Adipocyte (in vitro differentiated cells): Measurements from ENCODE around the gene PGAP6.

Source experiments
- DNase-seq: peaks from one replicate; pipeline ENCODE4 v3.0.0-alpha.2; 2015; ENCODE audit warnings: low read depth
- H3K27me3 ChIP-seq: replicated peaks from 2 replicates; pipeline ENCODE4 v1.7.0; 2013; ENCODE audit warnings: mild to moderate bottlenecking, low read length, moderate library complexity; ENCODE audit not compliant: control insufficient read depth, insufficient read depth
- H3K36me3 ChIP-seq: 2 replicates; pipeline ENCODE4 v1.7.0; 2013; ENCODE audit warnings: low read length, mild to moderate bottlenecking, moderate library complexity; ENCODE audit not compliant: control insufficient read depth, insufficient read depth, severe bottlenecking
- H3K4me1 ChIP-seq: 2 replicates; pipeline ENCODE4 v1.7.0; 2013; ENCODE audit warnings: mild to moderate bottlenecking, low read length, moderate library complexity; ENCODE audit not compliant: control insufficient read depth, insufficient read depth
- H3K4me3 ChIP-seq: 2 replicates; pipeline ENCODE4 v1.7.0; 2013; ENCODE audit warnings: mild to moderate bottlenecking, low read length, moderate library complexity
- H3K9ac ChIP-seq: 2 replicates; pipeline ENCODE4 v1.7.0; 2013; ENCODE audit warnings: mild to moderate bottlenecking, low read length, moderate library complexity
- H3K9me3 ChIP-seq: 2 replicates; pipeline ENCODE4 v1.7.0; 2013; ENCODE audit warnings: mild to moderate bottlenecking, low read length, moderate library complexity; ENCODE audit not compliant: control insufficient read depth

Gene PGAP6

DNA sequence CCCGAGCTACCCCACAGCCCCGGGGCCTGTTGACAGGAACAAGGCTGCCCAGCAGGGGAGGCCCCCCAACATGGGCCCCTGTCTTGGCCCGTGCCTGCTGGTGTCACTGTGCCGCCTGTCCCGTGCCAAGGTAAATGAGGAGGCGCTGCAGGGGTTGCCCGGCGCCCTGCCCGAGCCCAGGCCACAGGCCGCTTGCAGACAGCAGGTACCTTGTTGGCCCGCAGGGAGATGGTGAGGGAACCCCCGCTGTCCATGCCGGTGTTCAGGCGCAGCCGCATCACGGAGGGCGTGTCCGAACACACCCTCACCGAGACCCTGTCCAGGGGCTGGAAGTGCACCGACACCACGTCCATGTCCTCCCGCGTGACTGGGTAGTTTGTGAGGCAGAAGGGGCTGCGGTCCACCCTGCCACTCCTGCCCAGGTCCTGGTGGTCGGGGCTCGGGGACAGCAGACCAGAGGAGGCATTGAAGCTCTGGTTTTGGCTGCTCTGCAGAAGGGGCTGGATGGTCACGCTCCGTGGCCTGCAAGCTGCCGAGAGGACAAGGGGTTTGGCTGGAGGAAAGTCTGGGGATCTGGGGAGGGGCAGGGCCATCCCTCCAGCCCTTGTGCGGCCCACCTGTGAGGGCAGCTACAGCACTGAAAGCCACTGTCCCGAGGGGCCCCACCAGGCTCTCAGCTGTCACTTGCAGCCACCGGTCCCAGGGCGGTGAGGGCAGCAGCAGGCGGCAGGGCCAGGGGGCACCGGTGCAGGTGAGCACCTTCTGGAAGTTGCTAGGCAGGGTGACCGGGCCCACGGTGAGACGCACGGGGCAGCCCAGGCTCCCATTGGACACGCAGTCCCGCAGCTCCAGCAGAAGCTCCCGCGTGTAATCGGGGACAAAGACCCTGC, 5.6 kb downstream of the PGAP6 start:
- H3K27me3 ChIP-seq: no peaks in the 10 kb centered on the region
- DNase-seq: no peak
- H3K9me3 ChIP-seq: no peaks in the 10 kb centered on the region
- H3K4me3 ChIP-seq: no peak overlapping the region
- no peak overlapping the region for H3K9ac ChIP-seq
- peaks cover 48% of the 10 kb centered on the region for H3K36me3 ChIP-seq
- H3K4me1 ChIP-seq: no peaks in the 10 kb centered on the region

DNA sequence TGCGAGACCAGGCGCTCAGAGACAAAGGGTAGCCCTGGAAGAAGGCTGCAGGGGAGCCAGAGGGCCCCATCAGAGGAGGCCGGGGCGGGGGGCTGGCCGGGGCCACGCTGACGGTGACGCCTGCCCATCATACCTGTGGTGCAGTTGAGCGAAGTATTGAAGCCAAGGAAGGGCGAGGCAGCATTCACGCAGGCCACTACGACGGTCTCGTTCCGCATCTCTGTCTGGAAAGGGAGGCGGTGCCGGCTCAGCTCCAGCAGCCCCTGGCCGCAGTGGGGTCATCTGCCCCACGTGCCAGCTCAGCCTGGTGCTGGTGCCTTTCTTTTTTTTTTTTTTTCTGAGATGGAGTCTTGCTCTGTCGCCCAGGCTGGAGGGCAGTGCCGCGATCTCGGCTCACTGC, 6.6 kb downstream of the PGAP6 start:
- no peak overlapping the region for H3K9ac ChIP-seq
- no peaks in the 10 kb centered on the region for H3K27me3 ChIP-seq
- DNase-seq: no peak
- H3K9me3 ChIP-seq: no peaks in the 10 kb centered on the region
- no peak overlapping the region for H3K4me3 ChIP-seq
- H3K4me1 ChIP-seq: peaks cover 3% of the 10 kb centered on the region
- H3K36me3 ChIP-seq: peaks cover 48% of the 10 kb centered on the region

DNA sequence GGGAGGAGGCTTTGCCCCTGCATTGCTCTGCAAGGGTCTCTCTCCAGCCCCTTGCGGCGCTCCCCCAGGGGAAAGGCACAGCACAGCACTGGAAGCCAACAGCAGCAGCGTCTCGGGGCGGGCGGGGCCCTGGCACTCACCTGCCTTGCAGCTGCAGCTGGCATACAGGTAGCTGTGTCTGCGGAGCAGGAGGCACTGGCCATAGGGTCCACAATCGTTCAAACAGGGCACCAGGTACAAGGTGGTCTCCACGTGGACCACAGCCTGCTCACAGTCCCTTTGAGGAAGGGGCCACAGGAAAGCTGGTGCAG, 7.2 kb downstream of the PGAP6 start:
- no peak for DNase-seq
- Histone ChIP-seq H3K36me3 (peaks cover 48% of the 10 kb centered on the region), H3K27me3 (no peaks in the 10 kb centered on the region), H3K4me3 (no peak overlapping the region), H3K9me3 (no peaks in the 10 kb centered on the region), H3K9ac (no peak overlapping the region), H3K4me1 (peaks cover 7% of the 10 kb centered on the region)

DNA sequence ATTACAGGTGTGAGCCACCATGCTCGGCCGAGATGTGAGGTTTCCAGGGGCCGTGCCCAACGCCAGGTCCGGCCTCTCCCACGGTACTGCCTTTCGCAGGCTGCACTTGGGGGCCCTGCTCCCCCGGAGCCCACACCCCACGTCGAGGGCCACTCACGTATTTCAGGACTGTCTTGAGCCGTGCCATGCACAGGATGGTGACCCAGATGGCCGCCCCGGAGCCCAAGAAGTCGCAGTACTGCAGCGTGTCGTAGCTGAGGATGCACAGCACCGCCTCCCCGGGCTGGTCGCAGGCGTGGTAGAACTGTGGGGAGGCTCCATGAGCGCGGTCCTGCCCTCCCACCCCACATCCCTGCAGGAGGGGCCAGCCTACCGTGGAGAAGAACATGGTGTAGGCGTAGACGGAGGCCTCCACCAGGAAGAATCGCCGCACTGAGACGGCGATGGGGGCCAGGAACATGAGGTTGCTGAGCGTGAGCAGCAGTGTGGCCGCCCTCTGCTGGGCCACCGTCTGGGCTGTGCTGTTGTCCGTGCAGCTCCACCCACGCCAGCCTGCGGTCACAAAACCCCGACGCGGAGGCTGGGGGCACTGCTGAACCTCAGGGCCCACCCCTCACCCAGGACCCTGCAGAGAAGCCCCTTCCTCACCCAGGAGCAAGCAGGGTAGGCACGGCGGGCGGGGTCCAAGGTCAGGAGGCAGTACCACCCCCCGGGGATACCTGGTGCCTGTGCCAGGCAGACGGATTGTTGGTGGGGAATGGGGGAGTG, 7.7 kb downstream of the PGAP6 start:
- Histone ChIP-seq H3K4me3 (no peak overlapping the region), H3K4me1 (peaks cover 7% of the 10 kb centered on the region), H3K9ac (no peak overlapping the region), H3K36me3 (peaks cover 48% of the 10 kb centered on the region), H3K9me3 (no peaks in the 10 kb centered on the region), H3K27me3 (no peaks in the 10 kb centered on the region)
- DNase-seq: no peak

DNA sequence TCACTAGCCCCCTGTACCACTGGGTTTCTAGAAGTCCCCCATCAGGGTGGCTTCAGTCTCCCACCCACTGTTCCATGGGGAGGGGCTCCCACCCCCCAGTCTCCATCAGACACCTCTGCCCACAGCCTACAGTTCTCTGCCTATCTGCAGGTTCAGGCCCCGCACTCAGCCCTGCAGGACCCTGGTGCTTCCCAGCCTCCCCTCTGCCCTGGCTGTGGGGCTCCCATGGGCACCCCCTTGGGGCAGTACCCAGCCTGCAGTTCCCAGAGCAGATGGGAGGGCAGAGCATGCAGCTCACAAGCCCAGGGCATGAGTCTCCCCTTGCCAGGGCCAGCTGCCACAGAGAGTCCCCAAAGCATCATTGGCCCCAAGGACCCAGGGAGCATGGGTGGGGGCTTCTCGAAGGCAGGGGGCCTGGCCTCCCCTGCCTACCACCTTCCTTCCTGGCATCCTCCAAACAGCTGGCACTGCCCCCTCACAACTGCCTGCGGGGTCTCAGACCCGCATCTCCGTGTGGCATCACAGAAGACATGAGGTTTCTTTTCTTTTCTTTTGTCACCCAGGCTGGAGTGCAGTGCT, 8.7 kb downstream of the PGAP6 start:
- Histone ChIP-seq H3K9ac (no peak overlapping the region), H3K9me3 (no peaks in the 10 kb centered on the region), H3K27me3 (no peaks in the 10 kb centered on the region), H3K36me3 (peaks cover 55% of the 10 kb centered on the region), H3K4me1 (peaks cover 7% of the 10 kb centered on the region), H3K4me3 (no peak overlapping the region)
- no peak for DNase-seq

DNA sequence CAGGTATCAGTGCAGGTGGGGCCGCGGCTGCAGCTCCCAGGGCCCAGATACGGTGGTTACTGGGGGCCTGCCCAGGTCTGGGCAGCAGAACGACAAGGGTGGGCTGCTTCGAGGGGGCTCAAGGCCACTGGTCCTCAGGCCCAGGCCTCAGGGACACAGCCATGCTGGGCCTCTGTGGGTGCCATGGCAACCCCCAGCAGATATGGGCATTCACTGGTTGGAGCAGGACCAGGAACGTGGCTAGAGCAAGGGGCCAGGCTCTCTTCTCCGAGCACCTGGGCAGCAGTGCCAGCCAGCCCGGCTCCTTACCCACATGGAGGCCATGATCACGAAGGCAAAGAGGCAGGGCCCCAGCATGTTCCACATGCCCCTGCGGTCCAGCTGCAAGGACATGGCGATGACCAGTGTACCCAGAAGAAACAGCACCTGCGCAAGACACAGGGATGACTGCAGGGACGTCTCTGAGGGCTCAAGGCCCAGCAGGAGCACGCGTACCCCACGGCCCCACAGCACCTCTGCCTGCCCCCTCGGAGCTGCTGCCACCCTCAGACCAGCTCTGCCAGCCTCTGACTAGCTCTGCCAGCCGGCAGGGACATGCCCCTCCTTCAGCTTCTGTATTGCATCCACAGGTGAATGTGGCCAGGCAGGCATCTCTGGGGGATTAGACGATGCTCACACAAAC, 9.3 kb downstream of the PGAP6 start:
- H3K9ac ChIP-seq: no peak overlapping the region
- H3K36me3 ChIP-seq: peaks cover 62% of the 10 kb centered on the region
- H3K9me3 ChIP-seq: no peaks in the 10 kb centered on the region

DNA sequence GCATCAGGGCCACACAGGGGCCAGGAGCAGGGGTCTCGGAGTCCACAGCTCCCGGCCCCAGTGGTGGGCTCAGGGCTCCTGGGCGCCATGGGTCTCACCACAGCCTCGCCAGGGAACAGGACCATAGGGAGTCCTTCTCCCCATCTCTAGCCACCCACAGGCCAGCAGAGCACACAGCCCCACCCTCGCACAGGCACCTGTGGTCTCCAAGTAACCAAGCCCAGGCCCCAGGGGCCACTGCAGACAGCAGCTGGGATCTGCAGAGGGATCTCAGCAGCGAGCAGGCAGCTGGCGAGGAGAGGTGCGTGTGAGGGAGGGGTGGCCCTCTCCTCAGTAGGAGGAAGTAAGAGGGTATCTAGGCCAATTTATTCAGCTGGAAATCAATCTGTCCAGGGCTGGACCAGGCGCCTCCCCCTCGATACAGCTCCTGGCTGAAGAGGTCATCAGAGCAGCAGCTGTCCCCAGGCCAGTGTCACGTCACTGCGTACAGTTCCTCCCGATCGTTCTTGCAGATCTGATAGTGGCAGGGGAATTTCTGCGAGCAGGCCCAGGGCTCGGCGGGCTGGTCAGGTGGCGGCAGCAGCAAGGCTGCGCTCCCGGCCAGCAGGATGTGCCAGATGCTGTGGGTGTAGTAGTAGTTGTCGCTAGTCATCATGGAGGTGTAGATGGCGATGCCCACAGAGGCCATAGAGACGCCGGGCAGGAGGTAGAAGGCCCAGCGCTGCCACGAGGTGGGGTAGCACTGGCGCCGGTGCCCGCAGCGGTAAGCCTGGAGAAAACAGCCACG, 10.1 kb downstream of the PGAP6 start:
- Histone ChIP-seq H3K4me1 (peaks cover 7% of the 10 kb centered on the region), H3K36me3 (peaks cover 69% of the 10 kb centered on the region), H3K9me3 (no peaks in the 10 kb centered on the region), H3K9ac (no peak overlapping the region), H3K4me3 (no peak overlapping the region), H3K27me3 (no peaks in the 10 kb centered on the region)
- DNase-seq: no peak

More for the DNA sequence above, 9.3 kb downstream of the PGAP6 start:
- Histone ChIP-seq H3K27me3 (no peaks in the 10 kb centered on the region), H3K4me3 (no peak overlapping the region), H3K4me1 (peaks cover 7% of the 10 kb centered on the region)
- DNase-seq: no peak

DNA sequence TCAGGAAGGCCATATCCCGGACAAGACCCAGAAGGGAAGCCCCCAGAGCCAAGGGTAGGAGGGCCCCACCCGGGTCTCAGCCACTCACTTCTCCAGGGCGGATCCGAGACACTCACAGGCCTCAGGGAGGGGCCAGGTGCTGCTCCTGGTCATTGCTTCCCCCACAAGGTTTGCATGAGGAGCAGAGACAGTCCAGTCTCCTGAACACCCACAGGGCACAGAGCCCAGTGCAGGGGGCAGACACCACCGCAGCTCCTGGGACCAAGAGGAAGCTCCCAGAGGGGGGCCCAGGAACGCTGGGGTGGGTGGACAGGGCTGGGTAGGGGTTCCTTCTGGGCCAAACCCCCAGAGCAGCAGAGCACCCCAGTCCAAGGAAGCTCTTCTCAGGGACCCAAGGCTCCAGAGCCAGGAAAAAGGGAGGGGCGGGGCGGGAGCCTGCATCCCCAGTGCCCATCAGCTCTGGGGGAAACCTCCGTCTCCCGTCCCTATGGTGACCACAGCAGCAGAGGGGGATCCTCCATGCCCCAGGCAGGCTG, 10.7 kb downstream of the PGAP6 start:
- Histone ChIP-seq H3K4me3 (peak overlapping the region; percentile 52), H3K4me1 (peaks cover 7% of the 10 kb centered on the region), H3K9ac (peak overlapping the region; percentile 73), H3K27me3 (no peaks in the 10 kb centered on the region), H3K36me3 (peaks cover 65% of the 10 kb centered on the region), H3K9me3 (no peaks in the 10 kb centered on the region)
- no peak for DNase-seq

DNA sequence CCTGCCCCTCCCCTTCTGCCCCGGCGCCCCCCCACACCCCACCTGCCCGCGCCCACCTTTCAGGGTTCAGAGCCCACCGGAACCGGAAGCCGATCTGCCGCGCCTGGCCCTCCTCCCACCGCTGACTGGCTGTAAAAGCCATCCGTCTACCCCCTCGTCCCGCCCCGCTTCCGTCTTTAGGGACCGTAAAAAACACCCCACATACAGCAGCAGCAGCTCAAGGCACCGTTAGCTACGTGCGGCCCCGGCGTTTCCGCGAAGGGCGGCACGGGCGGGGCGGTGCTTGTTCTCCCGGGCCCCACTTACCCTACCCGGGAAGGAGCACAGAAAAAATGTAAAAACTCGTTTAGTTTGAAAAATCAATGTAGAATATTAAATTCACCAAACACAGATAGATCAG, 11.3 kb downstream of the PGAP6 start, which contains the start of gene MRPL28:
Gene MRPL28, minus strand, starts transcription at position 96 of the 400 bp plus-strand sequence. CDS start 320 bp downstream, outside the sequence.
- Histone ChIP-seq H3K27me3 (no peaks in the 10 kb centered on the region), H3K9ac (peak within 1 kb of the TSS; percentile 73), H3K4me1 (peaks cover 7% of the 10 kb centered on the region), H3K9me3 (no peaks in the 10 kb centered on the region), H3K36me3 (peaks cover 62% of the 10 kb centered on the region), H3K4me3 (peak within 1 kb of the TSS; percentile 68)
- peak; percentile 98 for DNase-seq

DNA sequence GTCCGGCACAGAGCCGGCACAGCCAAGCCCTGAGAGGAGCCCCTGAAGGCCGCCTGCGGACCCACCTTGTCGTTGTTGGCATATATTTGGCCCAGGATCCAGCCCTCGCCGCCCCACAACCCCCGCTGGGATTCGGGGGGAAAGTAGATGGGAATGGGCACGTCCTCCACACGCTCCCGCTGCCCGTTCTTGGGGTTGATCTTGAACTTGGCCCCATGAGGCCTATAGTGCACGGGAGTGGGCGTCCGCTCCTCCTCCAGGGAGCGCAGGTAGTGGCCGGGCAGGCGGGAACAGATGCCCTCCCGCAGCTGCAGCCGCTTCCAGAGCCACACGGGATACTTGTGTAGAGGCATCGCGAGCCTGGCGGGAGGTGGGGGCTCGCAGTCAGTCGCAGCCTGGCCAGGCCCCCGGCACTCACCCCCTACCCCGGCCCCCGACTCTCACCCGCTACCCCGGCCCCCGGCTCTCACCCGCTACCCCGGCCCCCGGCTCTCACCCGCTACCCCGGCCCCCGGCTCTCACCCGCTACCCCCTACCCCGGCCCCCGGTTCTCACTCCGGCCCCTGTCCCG, 11.8 kb downstream of the PGAP6 start:
- DNase-seq: peak; percentile 53

More for the DNA sequence above, 11.8 kb downstream of the PGAP6 start:
- Histone ChIP-seq H3K36me3 (peaks cover 59% of the 10 kb centered on the region), H3K9ac (peak overlapping the region; percentile 29), H3K9me3 (no peaks in the 10 kb centered on the region), H3K4me3 (peak overlapping the region; percentile 68), H3K4me1 (peaks cover 7% of the 10 kb centered on the region), H3K27me3 (no peaks in the 10 kb centered on the region)
